ENCODE data around the gene H6PD. TPM values are rescaled to one million over a fixed set of nuclear protein-coding genes. Genes with fewer than 3 reads are reported as not detected.

The H6PD gene
- total and polyA plus RNA-seq, 4 donors: 15.2 to 22.1 (median 17.9) TPM

GRCh38 chr1:9317591-9318417 lies 83.2 kb downstream of the H6PD start:
- Histone ChIP-seq H3K27me3 (ENCODE audit: control insufficient read depth, insufficient read depth, low read length) (no peaks in the 10 kb centered on the region), H3K9me3 (ENCODE audit: control insufficient read depth, insufficient read depth, low read length) (no peaks in the 10 kb centered on the region), H3K27ac (ENCODE audit: low read depth, low read length) (peak overlapping the region; percentile 22), H3K36me3 (ENCODE audit: control insufficient read depth, insufficient read depth, low read length) (peaks cover 22% of the 10 kb centered on the region), H3K4me1 (ENCODE audit: control insufficient read depth, insufficient read depth, low read length) (peaks cover 76% of the 10 kb centered on the region), H3K4me3 (ENCODE audit: low read depth, low read length) (no peak overlapping the region)
- 48% methylated on average over 25 of the region's 28 CpGs for WGBS (ENCODE audit: insufficient coverage)
- DNase-seq (ENCODE audit: low read depth in 4 of 6, low spot score in 6 of 6): peak in 2 of 6 donors; percentile 55 to 69

- Histone ChIP-seq H3K9me3 (ENCODE audit: control insufficient read depth, insufficient read depth, low read length) (no peaks in the 10 kb centered on the region), H3K27ac (ENCODE audit: low read depth, low read length) (no peak overlapping the region), H3K36me3 (ENCODE audit: control insufficient read depth, insufficient read depth, low read length) (peaks cover 27% of the 10 kb centered on the region), H3K27me3 (ENCODE audit: control insufficient read depth, insufficient read depth, low read length) (no peaks in the 10 kb centered on the region), H3K4me1 (ENCODE audit: control insufficient read depth, insufficient read depth, low read length) (peaks cover 88% of the 10 kb centered on the region), H3K4me3 (ENCODE audit: low read depth, low read length) (no peak overlapping the region)
- WGBS (ENCODE audit: insufficient coverage): 87% methylated on average over 19 of the region's 20 CpGs
- no peak for DNase-seq (ENCODE audit: low read depth in 4 of 6, low spot score in 6 of 6)
Measured at GRCh38 chr1:9319208-9319788, 84.7 kb downstream of the H6PD start.

- Histone ChIP-seq H3K4me3 (ENCODE audit: low read depth, low read length) (no peak overlapping the region), H3K27me3 (ENCODE audit: control insufficient read depth, insufficient read depth, low read length) (no peaks in the 10 kb centered on the region), H3K36me3 (ENCODE audit: control insufficient read depth, insufficient read depth, low read length) (peaks cover 27% of the 10 kb centered on the region), H3K27ac (ENCODE audit: low read depth, low read length) (no peak overlapping the region), H3K4me1 (ENCODE audit: control insufficient read depth, insufficient read depth, low read length) (peaks cover 92% of the 10 kb centered on the region), H3K9me3 (ENCODE audit: control insufficient read depth, insufficient read depth, low read length) (no peaks in the 10 kb centered on the region)
- no peak for DNase-seq (ENCODE audit: low read depth in 4 of 6, low spot score in 6 of 6)
- 74% methylated on average over 16 of the region's 21 CpGs for WGBS (ENCODE audit: insufficient coverage)
Measured at GRCh38 chr1:9319789-9320519, 85.4 kb downstream of the H6PD start.

Other genes starting within 250 kb of the H6PD start
- gene SLC2A7, start 208.4 kb upstream of the H6PD start, total RNA-seq: not detected
- not detected for gene SLC2A7, start 208.4 kb upstream of the H6PD start, polyA plus RNA-seq (ENCODE audit: insufficient read length in 2 of 2)
- 10 to 100 TPM in 1 of 2 donors, 1 to 10 TPM in 1; 5.2 to 12.9 TPM for gene SLC2A5, start 165.1 kb upstream of the H6PD start, total RNA-seq
- 1 to 10 TPM; 4.9 to 6.2 TPM for gene SLC2A5, start 165.1 kb upstream of the H6PD start, polyA plus RNA-seq (ENCODE audit: insufficient read length in 2 of 2)
- 1 to 10 TPM; 1.7 to 2.4 TPM for gene GPR157, start 105.7 kb upstream of the H6PD start, total RNA-seq
- gene GPR157, start 105.7 kb upstream of the H6PD start, polyA plus RNA-seq (ENCODE audit: insufficient read length in 2 of 2): 1 to 10 TPM in 1 of 2 donors, under 1 TPM in 1; 0.44 to 1.4 TPM
- 10 to 100 TPM in 1 of 2 donors, 1 to 10 TPM in 1; 6.9 to 10.6 TPM for gene SPSB1, start 58.1 kb downstream of the H6PD start, total RNA-seq
- gene SPSB1, start 58.1 kb downstream of the H6PD start, polyA plus RNA-seq (ENCODE audit: insufficient read length in 2 of 2): 10 to 100 TPM; 15.1 to 17.4 TPM

Data from spinal cord (tissue), 10 donors.